CD4-positive, alpha-beta T cell treated with Interleukin-17A for 1 hour (primary cell): ENCODE data around the gene HMCN1.
"Not testable (repeated sequence)": the region's sequence is repeated elsewhere in the genome, so short reads cannot be mapped to it uniquely, and the experiment has no call there.

Experiments
- DNase-seq: peaks from one replicate; pipeline ENCODE4 v3.0.0-alpha.2; 2020

HMCN1 gene

GRCh38 chr1:186102547-186103148 lies 368.5 kb downstream of the HMCN1 start:
- no peak for DNase-seq

- no peak for DNase-seq
Measured at GRCh38 chr1:186104459-186104858, 370.3 kb downstream of the HMCN1 start.

- no peak for DNase-seq
Measured at GRCh38 chr1:186112280-186112679, 378.1 kb downstream of the HMCN1 start.

- DNase-seq: no peak
Measured at GRCh38 chr1:186113461-186113860, 379.3 kb downstream of the HMCN1 start.

GRCh38 chr1:186118724-186119123 lies 384.5 kb downstream of the HMCN1 start:
- no peak for DNase-seq

- DNase-seq: no peak
Measured at GRCh38 chr1:186122837-186123236, 388.6 kb downstream of the HMCN1 start.

GRCh38 chr1:186125035-186125434 lies 390.8 kb downstream of the HMCN1 start:
- no peak for DNase-seq

- no peak for DNase-seq
Measured at GRCh38 chr1:186125511-186125910, 391.3 kb downstream of the HMCN1 start.

- no peak for DNase-seq
Measured at GRCh38 chr1:186129758-186130157, 395.6 kb downstream of the HMCN1 start.

- DNase-seq: no peak
Measured at GRCh38 chr1:186139115-186139514, 404.9 kb downstream of the HMCN1 start.

- no peak for DNase-seq
Measured at GRCh38 chr1:186139701-186140100, 405.5 kb downstream of the HMCN1 start.

- no peak for DNase-seq
Measured at GRCh38 chr1:186142159-186142558, 408.0 kb downstream of the HMCN1 start.

GRCh38 chr1:186142916-186143315 lies 408.7 kb downstream of the HMCN1 start:
- DNase-seq: no peak

- no peak for DNase-seq
Measured at GRCh38 chr1:186143481-186143880, 409.3 kb downstream of the HMCN1 start.

GRCh38 chr1:186144505-186144904 lies 410.3 kb downstream of the HMCN1 start:
- DNase-seq: no peak

- DNase-seq: no peak
Measured at GRCh38 chr1:186146974-186147373, 412.8 kb downstream of the HMCN1 start.

GRCh38 chr1:186149591-186149990 lies 415.4 kb downstream of the HMCN1 start:
- DNase-seq: no peak

- no peak for DNase-seq
Measured at GRCh38 chr1:186152227-186152619, 418.0 kb downstream of the HMCN1 start.

- DNase-seq: no peak
Measured at GRCh38 chr1:186152620-186153239, 418.5 kb downstream of the HMCN1 start.

- no peak for DNase-seq
Measured at GRCh38 chr1:186154651-186155050, 420.5 kb downstream of the HMCN1 start.

GRCh38 chr1:186155594-186155993 lies 421.4 kb downstream of the HMCN1 start:
- peak; percentile 3 for DNase-seq

GRCh38 chr1:186162895-186163294 lies 428.7 kb downstream of the HMCN1 start:
- DNase-seq: not testable (repeated sequence)

GRCh38 chr1:186164773-186165172 lies 430.6 kb downstream of the HMCN1 start:
- no peak for DNase-seq

GRCh38 chr1:186165303-186165702 lies 431.1 kb downstream of the HMCN1 start:
- no peak for DNase-seq

GRCh38 chr1:186167096-186167668 lies 433.0 kb downstream of the HMCN1 start:
- DNase-seq: no peak
